Fibroblast of skin of left biceps (primary cell): ENCODE results near the gene CFDP1.

Experiments
- DNase-seq, 2 experiments: peaks; one replicate each; pipeline ENCODE4 v3.0.0-alpha.2; 2013; ENCODE audit warnings: low read depth in 2 of 2

The CFDP1 gene

DNA sequence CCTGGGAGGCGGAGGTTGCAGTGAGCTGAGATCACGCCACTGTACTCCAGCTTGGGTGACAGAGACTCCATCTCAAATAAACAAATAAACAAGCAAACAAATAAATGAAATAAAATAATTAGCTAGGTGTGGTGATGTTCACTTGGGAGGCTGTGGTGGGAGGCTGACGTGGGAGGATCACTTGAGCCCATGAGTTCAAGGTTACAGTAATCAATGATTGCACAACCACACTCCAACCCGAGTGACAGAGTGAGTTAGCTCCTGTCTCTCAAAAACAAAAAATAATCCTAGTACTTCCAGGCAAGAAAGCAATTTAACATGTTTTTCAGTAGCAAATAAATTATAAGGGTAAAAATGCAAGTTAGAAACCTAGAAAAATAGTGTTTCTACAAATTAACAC is 26.4 kb downstream of the CFDP1 start:
- DNase-seq: no peak

DNA sequence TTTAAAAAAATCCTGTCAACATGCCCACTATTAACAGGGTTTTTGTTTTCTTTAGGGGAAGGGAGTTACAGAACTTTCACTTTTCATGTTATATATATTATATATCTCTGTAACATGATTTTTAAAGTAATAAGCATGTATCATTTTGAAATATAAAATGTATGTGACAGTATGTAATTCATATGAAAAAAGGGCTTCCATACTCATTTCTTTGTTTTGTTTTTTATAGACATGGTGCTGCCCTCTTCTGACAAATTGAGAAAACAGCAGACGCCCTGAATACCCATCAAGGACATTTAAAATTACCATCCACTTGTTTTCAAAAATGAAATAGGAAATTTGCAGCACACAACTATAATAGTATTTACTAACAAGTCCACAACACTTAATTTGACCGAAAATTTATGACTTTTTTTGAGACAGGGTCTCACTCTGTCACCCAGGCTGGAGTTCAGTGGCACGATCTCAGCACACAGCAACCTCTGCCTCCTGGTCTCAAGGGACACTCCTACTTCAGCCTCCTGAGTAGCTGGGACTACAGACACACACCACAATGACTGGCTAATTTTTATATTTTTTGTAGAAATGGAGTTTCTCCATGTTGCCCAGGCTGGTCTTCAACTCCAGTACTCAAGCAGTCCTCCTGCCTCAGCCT is 30.4 kb downstream of the CFDP1 start:
- peak in 1 of 2 experiments; percentile 9 for DNase-seq

DNA sequence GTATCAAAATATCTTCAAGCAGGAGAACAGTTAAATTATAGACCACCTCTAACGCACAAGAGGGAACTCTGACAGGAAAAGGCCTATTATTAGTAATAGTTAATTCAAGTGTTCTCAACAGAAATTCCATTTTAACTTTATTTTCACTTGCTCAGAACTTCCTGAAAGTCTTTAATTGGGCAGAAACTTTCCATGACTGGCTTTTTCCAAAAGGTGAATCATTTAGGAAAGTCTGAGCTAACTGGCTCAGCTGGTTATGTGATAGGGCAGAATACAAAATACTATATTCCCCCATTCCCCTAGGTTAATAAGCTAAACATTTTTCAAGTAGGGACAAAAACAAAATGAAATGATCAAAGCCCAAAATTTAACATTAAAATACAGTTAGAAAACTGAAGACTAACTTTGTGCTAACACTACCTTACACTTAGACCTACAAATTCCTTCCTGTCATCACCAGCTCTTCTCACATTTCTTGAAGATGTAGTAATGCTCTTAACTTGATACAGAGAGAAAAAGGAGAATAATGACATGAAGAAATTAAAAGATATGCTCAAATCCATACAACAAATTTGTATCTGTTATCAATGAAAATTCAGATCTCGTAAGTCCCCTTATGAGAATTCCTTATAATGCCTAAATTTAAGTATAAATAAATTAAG is 31.0 kb downstream of the CFDP1 start:
- DNase-seq: peak; percentile 23 to 31

DNA sequence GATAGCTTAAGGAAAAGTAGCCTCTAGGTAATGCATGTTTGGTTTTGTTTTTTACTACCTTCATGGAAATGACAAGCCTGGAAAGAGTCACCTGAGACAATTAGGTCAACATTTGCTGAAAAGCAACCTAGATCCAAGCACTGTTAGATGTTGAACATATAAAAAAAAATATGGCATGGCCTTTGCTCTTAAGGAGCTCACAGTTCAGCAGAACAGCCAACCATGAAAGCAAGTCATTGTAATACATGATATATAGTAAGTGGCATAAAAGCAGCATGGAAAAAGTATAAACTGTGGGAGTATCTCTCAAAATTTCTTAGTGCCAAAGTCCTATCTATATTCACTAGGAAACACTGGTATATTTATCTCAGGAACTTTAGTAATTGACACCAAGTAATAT is 31.6 kb downstream of the CFDP1 start:
- DNase-seq: no peak

DNA sequence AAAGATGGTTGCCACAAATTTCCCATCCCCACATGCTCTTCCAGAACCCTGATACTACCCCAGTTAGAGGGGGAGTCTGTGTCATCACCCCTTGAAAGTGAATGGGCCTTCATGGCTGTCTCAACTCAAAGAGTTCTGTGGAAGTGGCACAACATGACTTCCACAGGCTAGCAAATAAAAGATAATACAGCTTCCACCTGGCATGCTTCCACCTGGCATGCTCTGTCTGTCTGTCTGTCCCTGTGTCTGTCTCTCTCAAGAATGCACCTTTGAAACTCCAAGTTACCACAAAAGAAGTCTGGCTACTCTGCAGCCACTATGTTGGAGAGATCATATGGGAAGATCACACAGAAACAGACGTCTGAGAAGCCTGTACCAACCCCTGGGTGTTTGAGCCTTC is 35.0 kb downstream of the CFDP1 start:
- no peak for DNase-seq

DNA sequence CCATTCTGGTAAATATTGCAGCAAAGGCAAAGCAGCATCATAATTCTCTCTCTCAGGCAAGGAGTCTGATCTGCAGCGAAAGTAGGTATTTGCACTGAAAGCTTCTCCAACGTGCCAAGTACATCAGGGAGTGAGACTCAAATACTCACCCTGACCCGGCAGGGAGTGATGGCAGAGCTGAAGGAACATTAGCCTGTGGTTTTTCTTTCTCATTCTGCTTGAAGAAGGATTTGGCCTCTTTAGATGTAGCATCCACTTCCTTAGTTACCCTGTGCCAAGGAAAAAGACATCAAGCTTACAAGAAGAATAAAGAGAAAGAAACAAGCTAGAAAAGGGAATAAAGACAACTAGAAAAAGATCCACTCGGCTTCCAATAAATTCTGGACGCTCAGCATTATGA is 38.4 kb downstream of the CFDP1 start:
- DNase-seq: no peak

DNA sequence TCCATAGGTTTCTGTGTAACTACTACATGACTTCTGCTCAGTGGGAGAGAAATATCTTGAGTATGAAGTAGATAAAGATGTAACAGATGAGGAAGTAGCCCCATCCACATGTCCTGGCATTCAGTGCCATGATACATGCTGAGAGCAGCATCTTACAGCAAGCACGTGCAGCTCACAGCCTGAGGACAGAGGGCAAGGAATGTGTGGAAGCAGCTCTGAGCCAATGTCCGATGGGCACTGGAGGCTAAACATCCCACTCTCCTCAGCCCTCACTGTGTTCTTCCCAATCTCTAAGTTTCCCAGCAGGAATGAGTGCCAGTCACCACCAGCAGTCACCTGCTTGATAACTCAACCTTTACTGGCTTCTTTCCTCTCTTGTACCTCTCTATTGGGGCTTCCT is 40.4 kb downstream of the CFDP1 start:
- no peak for DNase-seq

DNA sequence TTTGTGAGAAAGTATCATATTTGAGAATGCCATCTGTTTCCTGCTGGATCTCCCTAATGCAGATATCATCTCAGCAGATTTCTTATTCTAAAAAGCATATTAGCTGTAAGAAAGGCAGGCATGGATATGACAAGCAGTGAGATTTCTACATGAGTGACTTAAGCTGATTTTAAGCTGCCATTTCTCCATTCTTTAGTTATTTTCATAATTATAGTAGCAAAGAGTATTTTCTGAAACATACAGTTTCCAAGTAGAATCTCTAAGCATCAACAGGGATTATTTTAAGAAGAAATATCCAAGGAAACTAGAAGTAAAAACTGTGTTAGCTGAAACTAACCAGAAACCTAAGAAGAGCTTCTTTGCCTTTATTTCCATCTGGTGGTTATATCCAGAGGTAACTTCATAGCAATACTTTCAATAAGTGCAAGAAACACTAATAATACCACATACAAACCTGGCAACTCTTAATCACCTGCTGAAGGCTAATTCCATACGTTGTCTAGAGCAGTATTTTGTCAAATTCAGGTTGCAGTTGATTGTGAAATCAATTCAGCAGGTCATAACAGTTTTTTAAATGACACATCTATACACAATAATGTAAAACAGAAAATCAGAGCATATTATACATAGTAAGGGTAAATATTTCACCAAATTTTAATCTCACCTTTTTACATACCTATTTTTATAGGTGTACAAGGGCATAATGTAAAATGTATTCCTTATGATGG is 42.2 kb downstream of the CFDP1 start:
- no peak for DNase-seq

DNA sequence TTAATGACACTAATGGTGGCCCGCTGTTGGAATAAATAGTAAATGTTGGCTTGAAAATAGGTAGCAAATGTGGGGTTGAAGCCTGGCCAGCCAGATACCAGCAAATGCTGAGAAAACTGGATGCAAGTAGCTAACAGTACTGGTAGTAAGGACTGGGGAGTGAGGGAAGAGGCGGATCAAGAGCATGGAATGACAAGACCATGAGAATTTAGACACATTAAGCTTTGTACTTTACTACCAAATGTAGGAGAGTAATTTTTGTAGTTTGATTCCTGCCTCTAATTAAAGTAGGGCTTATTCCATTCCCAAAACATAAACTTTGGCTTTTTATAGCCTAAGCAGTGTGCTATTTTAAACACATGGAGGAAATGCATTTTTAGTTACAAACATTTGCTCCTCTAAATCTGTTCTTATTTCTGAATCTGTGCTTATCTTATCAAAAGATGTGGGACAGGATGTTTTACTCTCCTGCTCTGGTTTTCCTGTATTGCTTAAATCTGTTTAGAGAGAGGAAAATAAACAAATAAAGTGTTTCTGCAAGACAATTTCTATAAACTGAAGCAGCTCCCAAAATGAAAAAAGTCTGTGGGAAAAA is 44.1 kb downstream of the CFDP1 start:
- DNase-seq: no peak

DNA sequence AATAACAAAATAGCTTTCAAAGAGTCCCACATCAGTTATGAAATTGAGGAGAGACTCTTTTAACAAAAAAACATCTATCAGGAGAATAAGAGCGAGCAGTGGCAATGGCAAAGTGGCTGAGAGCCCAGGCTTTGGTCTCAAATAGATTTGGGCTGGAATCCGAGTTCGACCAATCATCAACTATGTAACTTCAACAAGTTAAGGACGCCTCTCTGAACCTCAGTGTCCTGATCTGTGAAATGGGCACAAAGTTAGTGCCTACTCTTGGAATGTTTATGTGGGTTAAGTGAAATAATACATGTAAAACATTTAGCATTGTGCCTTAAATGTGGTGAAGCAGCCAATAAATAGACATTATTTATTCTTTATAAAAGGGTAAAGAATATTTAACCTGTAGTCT is 45.4 kb downstream of the CFDP1 start:
- DNase-seq: no peak

DNA sequence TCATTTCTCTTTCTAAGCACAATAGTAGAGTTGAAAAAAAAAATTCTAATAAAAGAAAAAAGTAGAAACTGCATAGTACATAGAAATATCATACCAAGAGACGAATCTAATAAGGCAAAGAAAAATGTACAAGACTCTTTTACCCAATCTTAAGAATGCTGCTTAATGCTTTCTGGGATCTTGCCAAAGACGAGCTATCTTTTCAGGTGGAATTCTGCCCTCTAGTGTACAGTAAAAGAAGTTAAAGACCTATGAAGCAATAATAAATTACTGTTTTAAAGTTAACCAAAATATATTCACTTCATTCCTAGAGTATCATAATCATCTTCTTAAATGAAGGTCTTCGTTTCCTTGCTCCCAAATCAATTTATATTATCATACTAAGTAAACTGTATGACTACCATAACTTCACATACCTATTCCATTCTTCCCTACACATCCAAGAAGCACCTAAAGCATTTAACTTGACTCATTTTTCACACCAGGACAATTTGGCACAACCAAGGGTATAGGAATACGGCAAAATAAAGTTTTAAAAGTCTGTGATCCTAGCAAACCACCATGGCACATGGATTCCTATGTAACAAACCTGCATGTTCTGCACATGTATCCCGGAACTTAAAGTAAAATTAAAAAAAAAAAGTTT is 47.7 kb downstream of the CFDP1 start:
- peak; percentile 66 to 80 for DNase-seq

DNA sequence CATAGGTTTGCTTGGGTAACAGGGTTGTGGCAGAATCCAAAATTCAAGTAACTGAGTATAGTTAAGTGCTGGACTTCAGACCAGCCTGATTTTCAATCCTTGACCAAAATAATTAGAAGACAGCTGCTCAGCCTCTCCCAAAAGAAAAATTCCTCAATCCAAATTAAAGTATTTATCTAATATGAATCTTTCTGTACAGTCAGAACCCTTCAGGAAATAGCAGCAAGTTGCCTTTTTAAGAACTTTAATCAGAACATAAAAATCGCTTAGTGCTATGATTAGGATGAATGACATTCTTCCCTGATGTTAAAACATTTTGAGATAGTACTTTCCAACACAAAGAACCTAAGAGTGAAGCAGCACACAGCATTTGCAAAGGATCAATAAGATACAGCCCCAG is 50.2 kb downstream of the CFDP1 start:
- DNase-seq: no peak

DNA sequence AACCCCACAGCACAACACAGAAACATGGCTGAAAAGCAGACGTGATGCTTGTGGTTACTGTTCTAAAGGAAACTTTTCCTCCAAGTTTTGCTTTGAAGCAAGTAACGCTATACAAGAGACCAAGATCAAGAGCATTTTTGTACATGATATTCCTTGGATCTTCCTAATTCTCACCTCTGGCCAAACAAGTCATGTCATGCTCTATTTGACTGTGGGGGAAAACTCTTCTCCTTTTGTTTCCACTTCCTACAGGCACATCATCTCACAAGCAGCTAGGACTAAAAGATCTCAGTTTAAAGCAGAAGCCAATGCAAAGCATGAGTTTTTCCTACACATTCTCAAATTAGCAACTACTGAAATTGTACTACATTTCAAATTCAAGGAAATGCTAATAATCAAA is 50.7 kb downstream of the CFDP1 start:
- DNase-seq: no peak

DNA sequence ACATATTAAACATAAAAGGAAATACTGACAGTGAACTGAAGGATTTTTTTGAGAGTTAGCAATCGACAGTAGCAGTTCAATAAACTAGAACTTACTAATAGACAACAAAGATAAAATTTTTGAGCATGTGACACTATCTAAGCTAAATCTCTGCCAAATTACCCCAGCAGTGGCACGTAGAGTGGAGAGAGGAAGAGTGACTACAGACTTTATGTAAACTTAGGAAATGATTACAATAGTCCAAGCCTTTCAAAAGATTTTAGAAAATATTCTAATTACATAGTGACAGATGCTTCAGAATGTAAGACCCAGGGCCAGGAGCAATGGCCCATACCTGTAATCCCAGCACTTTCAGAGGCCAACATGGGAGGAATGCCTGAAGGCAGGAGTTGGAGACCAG is 52.4 kb downstream of the CFDP1 start:
- DNase-seq: no peak

DNA sequence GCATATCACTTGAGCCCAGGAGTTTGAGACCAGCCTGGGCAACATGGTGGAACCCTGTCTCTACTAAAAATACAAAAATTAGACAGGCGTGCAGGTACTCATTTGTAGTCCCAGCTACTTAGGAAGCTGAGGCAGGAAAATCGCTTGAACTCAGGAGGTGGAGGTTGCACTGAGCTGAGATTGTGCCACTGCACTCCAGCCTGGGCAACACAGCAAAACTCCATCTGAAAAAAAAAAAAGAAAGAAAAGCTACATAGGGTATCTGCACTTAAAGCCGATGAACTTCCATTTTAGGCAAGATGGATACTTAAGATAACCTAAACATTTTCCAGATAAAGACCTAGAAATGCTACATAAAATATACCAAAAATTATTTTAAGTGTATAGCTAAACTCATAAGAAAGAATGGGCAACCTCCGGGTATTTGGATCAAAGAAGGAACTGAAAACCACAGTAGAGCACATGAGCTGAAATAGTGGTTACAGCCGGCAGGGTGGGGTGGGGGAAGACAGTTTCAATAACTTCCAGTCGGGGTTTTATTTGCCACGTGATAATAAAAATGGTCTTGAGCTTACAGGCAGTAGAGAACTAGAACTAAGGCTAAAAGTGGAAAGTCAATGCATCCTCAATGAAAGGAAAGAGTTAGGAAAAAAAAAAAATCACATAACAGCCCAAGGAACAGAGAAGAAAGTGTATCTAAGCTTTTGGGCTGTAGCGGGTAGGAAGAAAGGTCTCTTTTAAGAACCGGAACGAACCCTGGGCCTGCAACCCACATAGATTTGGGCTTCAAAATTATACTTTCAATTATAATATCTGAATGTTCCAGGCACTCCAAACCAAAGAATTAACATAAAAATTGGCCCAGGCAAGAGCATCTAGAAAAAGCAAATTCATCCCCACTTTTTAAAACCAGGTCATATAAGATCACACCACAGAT is 53.1 kb downstream of the CFDP1 start:
- DNase-seq: no peak

DNA sequence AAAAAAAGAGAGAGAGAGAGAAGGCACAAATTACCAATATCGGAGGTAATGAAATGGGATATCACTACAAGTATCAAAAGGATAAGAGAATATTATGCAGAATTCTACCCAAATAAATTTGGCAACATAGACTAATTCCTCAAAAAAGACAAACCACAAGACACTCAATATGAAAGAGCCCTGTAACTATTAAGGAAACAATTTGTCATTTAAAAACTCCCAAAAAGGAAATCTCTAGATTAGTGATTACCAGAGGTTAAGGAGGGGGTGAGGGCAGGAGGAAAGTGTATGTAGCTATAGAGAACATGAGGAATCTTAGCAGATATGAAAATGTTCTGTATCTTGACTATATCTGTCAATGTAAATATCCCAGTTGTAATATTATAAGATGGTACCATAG is 54.0 kb downstream of the CFDP1 start:
- no peak for DNase-seq

DNA sequence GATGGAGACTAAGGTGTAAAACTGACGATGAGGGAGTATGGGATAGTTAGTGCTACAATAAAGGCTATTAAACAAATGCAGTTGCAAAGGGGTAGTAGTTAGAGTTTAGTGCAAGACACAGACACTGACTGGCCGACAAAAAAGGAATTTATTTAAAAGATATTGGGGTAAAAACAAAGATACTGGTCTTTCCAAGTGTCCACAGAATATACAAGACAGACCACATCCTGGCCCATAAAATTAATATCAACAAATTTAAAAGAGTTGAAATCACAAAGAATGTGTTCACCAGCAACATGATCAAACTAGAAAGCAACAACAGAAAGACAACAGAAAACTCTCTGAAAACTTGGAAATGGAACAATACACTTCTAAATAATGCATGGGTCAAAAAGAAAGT is 54.7 kb downstream of the CFDP1 start:
- DNase-seq: no peak

DNA sequence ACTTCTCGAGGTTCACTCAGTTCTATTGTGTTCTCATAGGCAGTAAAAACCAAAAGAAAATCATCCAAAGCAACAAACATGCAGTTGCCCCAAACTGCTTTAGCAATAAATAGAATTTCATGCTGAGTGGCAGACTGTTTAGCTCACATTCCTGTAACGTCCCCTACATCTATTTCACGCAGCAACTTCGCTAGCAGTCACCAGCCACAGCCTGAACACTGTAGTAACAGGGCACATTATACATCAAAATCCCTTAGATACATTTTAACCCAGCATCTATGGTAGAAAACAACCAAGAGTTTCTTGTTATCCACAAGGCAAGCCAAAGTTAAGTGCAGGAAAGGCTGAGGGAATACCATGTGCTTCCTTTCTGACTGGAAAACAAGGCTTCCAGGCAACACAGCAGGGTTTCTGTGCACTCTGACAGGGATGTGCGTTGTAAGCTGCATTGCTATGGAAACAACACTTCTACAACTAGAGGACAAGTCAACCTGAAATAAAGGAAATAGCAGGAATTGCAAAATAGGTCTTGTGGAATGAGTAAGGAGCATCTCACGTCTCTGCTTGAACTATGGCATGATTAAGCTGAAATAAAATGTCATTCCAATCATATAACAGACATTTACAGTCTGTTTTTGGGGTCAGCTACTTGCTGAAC is 55.4 kb downstream of the CFDP1 start:
- DNase-seq: peak; percentile 91 to 93

DNA sequence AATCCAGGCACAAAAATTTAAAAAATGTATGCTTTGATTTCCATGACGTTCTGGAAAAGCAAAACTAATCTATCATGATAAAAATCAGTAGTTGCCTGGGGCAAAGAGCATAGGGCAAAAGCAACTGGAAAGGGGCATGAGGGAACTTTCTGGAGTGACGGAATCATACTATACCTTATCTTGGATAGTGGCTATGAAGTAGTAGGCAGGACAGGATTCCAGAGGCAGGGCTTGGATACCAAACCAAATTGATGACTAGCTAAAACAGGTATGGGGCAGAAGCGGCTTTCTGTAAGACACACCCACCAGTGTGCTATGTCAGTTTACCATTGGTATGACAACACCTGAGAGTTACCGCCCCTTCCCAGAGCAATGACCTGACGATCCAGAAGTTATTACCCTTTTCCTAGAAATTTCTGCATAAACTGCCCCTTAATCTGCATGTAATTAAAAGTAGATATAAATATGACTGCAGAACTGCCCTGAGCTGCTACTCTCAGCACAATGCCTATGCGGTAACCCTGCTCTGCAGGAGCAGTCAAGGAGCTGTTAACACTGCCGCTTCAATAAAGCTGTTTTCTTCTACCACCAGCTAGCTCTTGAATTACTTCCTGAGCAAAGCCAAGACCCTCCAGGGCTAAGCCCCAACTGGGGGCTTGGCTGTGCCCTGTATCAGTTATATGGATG is 56.7 kb downstream of the CFDP1 start:
- DNase-seq: no peak

DNA sequence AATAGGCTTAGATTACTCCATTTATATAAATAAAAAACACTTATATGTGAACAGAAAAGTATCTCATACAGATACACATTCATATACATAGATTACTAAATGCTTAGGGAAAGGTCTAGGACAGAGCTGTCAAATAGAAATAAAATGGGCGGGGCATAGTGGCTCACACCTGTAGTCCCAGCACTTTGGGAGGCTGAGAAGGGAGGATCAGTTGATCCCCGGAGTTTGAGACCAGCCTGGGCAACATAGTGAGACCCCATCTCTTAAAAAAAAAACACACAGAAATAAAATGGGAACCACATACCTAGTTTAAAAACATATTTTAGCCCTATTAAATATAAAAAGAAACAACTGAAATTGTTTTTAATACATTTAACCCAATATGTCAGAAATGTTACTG is 58.9 kb downstream of the CFDP1 start:
- DNase-seq: no peak
